HG03460 (cell line): Measurements from ENCODE around the gene PARP16.
"Not testable (repeated sequence)": the region's sequence is repeated elsewhere in the genome, so short reads cannot be mapped to it uniquely, and the experiment has no call there.

Experiments
- ATAC-seq: cut with Tn5 transposase; IDR thresholded peaks from one replicate; pipeline ENCODE4 v1.9.1; 2021; ENCODE audit not compliant: unreplicated experiment

PARP16 gene

DNA sequence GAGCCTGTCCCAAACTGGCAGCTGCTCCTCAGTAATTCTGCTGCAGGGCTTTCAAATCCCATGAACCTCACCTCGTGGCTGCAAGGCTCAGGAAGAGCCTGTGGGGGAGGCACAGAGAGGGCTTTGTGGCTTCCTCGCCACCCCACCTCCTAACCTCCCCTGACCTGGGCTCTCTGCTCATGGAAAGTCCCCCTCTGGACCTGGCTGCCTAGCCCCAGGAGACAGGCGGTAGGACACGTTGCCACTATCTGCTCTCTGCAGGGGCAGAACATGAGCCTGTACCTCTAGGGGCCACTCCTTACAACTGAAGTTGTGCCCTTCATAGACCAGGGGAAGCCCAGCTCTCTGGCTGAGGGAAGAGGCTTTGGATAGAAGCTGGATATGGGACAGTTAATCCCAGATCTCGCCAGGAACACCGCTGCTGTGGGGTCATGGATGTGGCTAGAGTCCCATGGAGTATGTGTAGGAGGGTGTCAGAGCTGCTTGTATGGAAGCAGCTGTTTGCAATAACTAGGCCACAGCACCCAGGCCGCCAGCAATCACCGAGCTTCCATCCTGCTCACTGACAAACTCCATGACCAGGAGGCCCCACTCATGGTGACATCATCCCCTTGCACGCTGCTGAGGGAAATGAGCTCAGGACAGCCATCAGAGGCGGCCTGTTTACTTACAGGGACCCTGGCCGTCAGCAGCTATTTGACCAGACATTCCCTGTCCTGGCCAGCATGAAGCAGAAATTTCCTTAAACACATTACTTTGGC lies 41.4 kb downstream of the PARP16 start:
- no peak for ATAC-seq

DNA sequence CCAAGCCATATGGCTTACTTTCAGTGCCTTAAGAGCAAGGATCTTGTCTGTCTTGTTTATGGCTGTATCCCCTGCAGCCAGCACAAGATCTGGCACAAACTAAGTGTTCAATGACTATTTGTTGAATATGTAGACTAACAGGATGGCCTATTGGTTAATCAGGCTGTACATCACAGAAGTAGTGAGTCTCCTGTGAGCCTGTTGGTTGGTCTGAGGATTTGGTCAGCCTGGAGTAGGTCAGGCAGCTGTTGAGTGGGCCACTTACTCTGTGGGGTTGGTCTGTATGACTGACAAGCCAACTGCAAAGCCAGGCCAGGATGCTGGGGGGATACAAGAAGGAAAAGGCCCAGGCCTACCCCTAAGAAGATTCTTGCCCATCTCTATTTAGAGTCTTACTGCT lies 42.0 kb downstream of the PARP16 start:
- no peak for ATAC-seq

DNA sequence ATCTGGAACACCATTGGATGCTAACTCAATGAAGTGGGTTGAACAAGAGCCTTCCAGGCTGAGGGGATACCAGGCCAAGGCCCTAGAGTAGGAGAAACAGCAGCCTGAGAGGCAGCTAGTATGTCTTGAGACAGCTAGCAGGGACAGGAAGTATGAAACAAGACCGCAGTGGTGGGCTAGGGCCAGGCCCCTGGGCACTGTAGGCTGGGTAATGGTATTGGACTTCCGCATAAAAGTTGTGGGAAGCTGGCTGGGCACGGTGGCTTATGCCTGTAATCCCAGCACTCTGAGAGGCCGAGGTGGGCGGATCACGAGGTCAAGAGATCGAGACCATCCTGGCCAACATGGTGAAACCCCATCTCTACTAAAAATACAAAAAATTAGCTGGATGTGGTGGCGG lies 50.2 kb downstream of the PARP16 start:
- ATAC-seq: not testable (repeated sequence)

DNA sequence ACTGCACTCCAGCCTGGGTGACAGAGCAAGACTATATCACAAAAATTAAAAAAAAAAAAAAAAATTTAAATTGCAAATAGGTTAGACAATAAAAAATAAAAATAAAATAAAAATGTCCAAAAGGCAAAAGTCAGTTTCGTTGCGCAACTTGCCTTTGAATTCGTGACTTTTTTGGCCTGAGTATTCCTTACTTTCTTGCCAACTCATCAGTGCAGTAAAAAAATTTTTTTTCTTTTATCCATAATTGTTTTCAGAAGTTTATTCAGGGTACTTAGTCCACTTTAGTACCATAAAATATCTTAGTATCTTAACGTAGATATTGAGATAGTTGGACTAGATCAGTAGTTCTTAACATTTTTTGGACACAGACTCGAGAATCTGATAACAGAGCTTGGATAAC lies 53.0 kb downstream of the PARP16 start:
- no peak for ATAC-seq

DNA sequence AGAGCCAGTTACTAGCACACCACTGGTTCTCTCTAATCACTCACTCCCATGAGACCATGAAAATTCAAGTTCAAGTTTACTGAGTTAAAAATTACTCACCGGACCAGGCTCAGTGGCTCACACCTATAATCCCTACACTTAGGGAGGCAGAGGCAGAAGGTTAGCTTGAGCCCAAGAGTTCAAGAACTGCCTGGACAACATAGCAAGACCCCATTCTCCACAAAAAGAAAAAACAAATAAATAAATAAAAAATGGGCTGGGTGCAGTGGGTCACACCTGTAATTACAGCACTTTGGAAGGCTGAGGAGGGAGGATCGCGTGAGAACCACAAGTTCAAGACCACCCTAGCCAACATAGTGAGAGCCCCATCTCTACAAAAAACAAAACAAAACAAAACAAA lies 54.2 kb downstream of the PARP16 start:
- ATAC-seq: no peak

DNA sequence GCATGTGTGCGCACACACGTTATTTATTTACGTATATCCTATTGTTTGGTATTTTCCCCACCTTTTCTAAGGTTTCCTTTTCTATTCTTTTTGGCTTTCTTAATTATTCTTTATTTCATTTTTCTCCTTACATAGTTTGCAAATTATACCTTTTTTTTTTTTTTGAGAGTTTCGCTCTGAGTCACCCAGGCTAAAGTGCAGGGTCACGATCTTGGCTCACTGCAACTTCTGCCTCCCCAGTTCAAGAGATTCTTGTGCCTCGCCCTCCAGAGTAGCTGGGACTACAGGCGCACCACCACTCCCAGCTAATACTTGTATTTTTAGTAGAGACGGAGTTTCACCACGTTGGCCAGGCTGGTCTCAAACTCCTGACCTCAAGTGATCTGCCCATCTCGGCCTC lies 55.4 kb downstream of the PARP16 start:
- ATAC-seq: no peak

DNA sequence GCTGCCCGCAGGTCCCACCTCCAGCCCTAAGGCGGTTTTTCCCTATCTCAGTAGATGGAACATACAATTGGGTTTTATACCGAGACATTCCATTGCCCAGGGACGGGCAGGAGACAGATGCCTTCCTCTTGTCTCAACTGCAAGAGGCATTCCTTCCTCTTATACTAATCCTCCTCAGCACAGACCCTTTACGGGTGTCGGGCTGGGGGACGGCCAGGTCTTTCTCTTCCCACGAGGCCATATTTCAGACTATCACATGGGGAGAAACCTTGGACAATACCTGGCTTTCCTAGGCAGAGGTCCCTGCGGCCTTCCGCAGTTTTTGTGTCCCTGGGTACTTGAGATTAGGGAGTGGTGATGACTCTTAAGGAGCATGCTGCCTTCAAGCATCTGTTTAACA lies 59.8 kb downstream of the PARP16 start:
- ATAC-seq: not testable (repeated sequence)

DNA sequence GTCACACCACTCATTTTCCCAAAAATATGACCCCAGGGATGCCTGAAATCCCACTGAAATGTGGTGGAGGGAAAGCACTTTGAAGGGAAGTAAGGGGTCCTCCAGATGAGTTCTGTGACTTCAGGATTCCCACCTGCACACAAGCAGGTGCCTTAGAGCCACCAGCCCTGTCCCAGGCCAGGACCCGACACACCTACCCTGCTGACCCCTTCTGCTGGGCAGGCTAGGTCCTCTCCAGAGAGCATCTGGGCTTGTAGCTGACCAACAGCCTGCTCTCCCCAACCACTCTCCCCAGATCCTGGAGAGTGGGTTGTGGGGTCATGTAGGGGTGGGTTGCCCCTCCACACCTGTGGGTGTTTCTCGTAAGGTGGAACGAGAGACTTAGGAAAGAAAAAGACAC lies 60.5 kb downstream of the PARP16 start:
- ATAC-seq: no peak

DNA sequence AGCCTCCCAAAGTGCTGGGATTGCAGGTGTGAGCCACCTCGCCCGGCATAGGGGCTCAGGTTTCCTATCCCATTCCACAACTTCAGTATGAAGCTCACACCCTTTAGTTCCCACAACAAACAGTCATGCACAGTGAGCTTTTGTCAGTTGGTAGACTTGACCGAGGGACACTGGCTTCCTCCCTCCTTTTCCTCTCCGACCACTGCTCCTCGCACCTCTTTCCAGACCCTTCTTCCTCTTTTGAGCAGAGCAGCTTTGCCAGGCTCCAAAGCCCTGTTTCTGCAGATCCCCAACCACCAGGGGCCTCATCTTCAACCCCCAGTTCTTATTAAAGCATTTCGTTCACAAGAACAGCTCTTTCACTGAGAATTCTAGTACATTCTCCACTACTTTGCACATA lies 62.7 kb downstream of the PARP16 start:
- no peak for ATAC-seq

DNA sequence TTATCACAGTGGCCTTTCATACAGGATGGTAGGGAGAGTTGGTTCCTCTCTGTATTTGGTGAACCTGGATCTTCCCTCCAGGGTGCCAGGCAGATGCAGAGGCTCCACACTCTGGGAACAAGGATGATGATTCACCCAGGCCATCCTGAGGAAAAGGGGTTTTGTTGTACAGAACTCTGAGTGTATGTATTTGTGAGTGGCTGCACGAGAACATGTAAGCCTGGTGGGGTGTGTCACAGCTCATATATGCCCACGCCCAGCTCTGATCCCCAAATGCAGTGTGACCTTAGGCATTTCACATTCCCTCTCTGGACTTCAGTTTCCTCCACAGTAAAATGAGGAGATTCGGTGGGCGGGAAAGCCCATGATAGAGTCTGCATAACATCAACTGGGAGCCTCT lies 63.8 kb downstream of the PARP16 start:
- ATAC-seq: no peak

DNA sequence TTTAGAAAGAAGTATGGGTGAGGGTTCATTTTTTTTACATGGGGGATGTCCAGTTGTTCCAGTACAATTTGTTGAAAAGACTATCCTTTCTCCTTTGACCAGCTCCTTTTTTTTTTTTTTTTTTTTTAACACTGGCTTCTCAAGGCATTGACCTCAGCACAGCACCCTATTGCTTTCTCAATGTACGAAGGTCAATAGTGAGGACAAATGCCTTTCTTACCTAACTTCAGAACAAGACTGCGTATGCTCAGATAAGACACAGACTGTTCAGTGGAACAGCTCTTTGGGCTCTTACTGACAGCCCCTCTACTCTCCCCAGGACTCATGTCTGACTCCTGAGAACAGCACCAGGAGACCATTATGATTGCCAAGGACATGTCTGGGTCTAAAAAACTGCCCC lies 65.0 kb downstream of the PARP16 start:
- ATAC-seq: no peak

DNA sequence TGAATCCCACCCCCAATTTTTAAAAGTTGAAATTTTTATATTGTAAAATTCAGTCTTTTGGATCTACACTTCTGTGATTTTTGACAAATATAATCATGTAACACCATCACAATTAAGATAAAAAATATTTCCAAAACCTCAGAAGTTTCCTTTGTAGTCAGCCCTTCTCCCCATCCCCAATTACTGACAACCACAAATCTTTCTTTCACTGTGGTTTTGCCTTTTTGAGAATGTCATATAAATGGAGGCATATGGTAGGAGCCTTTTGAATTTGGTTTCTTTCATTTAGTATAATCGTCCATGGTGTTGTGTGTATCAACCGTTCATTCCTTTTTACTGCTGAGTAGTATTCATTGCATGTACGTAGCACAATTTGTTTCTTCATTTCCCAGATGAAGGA lies 67.5 kb downstream of the PARP16 start:
- ATAC-seq: no peak

DNA sequence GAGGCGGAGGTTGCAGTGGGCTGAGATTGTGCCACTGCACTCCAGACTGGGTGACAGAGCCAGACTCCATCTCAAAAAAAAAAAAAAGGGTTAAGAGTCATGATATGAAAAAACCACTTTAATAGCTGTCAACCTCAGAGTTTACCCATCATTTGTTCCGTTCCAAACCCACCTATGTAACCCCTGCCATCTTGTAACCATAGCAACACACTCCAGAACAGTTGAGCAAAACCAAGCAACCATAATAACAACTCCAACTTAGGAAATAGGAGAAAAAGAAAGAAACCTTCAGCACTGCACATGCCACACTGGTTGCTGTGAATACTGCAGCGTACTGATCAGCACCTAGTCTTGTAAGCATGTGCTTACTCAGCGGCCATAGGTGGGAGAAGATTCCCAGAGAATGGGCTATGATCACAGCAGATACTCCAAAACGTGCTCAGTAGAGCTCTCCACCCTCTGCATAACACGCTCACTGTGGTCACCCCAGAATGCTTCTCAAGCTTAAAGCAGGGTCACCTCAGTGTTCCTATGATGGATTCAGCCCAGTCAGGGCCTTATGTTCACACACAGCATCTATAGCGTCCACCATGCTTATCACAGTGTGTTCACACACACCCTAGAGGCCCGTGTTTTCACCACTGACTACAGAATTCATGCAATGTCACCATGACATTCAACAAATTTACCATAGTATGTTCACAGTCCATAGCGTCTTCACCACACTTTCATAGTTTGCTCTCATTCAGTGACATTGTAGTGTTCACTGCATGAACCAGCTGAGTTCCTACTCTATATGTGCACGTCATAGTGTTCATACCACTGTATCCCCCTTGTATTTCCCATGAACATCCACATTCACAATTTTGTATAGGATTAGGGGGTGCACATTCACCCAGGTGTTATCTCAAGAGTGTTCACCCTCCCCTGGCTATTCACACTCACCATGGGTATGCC lies 68.9 kb downstream of the PARP16 start:
- no peak for ATAC-seq

DNA sequence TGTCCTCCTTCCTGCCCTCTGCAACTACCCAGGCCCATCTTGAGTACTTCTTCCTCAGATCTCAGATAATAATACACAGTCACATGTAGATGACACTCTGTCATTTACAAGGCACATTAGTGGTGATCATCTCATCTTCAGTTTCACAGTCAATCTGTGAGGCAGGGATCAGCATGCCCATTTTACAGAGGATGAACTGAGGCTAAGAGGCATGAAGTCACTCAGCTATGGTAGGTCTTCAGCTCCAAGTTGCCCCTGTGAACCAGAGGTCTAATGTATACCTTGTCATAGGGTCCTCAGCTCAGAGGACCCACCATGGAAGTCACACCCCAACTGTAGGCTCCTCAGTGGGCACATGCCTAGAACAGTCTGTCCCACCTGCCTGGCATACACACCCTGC lies 71.2 kb downstream of the PARP16 start:
- ATAC-seq: no peak

DNA sequence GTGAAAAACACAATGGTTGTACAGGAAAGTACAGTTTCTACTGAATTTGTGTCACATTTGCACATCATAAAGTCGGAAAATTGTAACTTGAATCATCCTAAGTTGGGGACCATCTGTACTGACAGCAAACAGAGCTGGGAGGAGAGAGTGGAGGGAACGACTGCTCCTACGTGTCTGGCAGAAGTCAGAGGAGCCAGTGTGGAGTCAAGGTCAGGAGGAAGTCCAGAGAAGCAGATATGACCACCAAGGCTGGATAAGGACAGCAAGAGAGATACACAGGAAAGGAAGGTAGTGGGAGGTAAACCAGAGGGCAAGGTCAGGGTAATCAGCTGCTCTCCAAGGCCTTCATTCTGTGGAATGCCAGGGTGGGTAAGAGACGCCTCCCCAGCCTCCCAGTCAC lies 72.7 kb downstream of the PARP16 start:
- ATAC-seq: no peak

DNA sequence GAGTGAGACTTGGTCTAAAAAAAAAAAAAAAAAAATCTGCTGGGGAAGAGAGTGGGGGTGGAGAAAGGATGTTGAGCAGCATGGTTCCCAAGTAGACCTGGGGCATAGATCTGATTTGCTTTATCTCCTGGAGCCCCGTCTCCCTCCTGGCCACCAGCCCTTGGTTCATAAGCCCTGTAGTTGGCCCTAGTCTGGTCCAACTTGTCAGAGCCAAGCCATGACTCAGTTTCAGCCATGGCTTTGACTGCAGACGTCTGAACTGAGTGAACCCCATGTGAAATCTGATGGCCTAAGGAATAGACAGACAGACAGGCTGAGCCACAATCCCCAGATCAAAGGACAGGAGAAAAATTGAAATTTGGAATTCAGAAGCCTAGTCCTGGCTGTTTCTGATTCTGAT lies 73.4 kb downstream of the PARP16 start:
- no peak for ATAC-seq

DNA sequence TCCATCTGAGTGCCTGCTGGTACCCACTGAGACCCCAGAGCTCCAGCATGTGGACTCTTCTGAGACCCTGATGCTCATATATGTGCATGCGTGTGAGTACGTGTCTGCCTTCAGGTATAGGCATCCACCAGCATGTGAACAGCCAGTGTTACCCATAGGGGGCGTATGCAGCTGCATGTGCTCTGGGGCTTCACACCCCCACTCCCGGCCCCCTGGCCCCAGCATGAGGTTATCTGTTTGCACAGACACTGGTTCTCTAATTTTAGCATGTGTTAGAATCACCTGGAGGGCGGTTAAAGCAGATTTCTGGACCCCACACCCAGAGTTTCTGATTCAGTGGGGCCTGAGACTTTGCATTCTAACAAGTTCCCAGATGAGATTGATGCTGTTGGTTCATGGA lies 74.6 kb downstream of the PARP16 start:
- ATAC-seq: no peak

DNA sequence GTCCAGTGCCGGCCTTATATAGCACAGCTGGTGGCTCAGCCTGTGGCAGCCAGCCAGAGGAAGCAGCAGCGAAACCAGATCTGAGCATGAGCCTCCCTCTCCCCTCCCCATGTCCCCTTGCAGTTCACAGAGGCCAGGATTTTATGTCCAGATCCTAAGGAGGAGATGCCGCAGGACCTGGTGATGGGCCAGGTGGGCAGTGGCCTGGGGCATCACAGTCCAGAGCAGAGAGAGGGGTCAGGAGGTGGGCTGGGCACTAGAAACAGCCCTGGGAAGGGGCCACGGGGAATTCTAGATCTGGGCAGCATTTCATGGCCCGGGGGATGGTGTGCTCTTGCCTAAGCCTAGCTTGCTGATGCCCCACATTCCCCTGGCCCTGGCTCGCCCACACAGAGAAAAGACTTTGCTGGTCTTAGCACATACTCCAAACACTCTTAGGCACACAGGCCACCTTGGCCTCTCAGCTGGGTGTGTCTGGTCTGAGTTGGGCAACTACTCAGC lies 75.2 kb downstream of the PARP16 start:
- no peak for ATAC-seq

DNA sequence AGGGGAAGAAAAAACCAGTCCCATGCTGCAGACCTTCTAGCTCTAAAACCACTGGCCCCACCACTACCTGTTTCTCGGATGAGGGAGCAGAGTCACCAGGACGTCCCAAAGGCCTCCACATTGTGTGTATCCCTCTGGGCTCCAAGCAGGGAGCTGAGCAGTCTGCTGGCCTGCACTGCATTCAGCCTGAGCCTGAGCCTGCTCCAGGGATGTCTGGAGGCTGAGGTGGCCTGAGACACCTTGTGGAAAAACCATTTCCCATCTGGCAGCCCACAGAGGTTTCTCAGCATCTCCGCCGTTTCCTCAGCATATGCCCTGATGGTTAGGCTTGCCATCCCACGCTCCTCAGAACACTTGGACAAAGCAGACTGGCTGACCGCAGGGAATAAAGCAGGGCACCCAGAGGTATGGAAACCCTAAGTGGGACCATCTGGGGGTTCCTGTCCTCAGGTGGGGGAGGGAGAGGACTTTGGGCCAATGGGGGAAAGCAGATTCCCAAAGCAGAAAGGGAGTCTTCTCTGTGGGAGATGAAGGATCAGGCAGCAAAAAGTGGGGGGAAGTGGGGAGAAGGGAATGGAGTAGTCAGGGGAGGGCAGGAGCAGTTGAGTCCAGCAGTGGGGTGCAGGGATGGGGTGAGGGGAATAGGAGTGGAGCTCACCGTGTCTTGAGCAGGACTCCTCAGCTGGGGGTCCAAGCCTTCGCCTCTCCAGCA lies 75.8 kb downstream of the PARP16 start, which contains the start of gene CILP:
TSS of gene CILP (minus strand) at position 704 of the 712 bp plus-strand sequence. CDS start 1,718 bp downstream, outside the sequence.
- no peak for ATAC-seq

DNA sequence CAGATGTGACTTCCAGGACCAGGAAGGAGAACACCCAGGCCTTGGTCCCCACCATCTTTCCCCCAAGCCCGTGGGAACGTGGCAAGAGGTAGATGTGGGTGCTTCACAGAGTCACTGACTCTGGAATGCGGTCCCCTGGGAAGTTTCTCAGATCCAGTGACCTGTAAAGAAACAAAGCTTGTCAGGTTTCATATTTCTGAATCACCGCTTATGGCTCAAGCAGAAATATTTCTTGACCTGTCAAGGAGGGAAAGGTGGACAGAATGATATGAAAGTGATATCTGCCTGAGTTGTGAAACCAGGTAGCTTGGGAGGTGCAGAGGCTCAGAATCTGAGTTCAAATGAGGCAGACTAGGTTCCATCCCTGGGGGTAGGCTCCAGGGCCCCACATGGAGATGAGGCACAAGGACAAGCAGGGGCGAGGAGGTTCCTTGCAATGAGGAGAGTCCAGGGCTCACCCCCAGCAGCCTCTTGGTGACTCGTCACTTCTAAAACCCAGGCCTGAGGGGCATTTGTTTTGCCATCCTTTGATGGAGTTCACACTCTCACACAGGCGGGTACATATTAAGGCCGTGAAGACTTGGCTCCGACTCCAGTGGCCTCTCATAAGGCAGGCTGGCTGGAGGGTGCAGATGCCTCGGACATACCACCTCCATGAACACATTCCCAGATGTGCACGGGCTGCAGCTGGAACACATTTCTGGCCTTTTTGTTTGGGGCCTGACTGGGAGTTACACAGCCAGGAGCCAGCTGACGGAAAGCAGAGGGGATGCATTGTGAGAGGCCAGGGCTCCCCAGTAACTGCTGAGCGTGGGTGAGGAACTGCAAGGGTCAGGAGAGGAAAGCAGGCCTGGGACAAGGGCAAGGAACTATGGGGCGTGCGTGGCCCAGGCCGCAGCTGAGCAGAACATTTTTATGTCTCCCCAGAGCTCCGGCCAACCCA lies 76.7 kb downstream of the PARP16 start:
- no peak for ATAC-seq
